ENCODE measurements around the gene SERPIND1.

GRCh38 chr22:20748731-20749428 lies 25.0 kb upstream of the SERPIND1 start:
- TF ChIP-seq, protein P1, sequence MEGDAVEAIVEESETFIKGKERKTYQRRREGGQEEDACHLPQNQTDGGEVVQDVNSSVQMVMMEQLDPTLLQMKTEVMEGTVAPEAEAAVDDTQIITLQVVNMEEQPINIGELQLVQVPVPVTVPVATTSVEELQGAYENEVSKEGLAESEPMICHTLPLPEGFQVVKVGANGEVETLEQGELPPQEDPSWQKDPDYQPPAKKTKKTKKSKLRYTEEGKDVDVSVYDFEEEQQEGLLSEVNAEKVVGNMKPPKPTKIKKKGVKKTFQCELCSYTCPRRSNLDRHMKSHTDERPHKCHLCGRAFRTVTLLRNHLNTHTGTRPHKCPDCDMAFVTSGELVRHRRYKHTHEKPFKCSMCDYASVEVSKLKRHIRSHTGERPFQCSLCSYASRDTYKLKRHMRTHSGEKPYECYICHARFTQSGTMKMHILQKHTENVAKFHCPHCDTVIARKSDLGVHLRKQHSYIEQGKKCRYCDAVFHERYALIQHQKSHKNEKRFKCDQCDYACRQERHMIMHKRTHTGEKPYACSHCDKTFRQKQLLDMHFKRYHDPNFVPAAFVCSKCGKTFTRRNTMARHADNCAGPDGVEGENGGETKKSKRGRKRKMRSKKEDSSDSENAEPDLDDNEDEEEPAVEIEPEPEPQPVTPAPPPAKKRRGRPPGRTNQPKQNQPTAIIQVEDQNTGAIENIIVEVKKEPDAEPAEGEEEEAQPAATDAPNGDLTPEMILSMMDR (IDR thresholded peaks at IDR 0.05), result no peak
- TF ChIP-seq POLR2A (IDR thresholded peaks at IDR 0.05), result no peak

All from Peyer's patch (tissue), 4 donors.